Measurements from ENCODE around the gene DENND4B. TPM values are rescaled to one million over a fixed set of nuclear protein-coding genes. Genes with fewer than 3 reads are reported as not detected.

The DENND4B gene
- total and polyA plus RNA-seq, 10 of the 15 experiments (the other 5 are each of a cell fraction or from before 2014, with no cell fraction given), result 12.0 to 74.8 (median 22.7) TPM

GRCh38 chr1:153958111-153958960 lies 11.8 kb upstream of the DENND4B start, which contains the start of gene CRTC2:
TSS of gene CRTC2 (minus strand) at chr1:153958612. CDS start at chr1:153958497, 115 bp downstream.
- H2AFZ ChIP-seq (ENCODE audit: control insufficient read depth, low read depth, low read length), result peak within 1 kb of the TSS; percentile 44
- in situ Hi-C loops (cut with MboI) (no loop called here), intact Hi-C loops (cut with micrococcal nuclease; ENCODE audit: unreplicated experiment) (no loop called here)
- FAIRE-seq (peak; percentile 80), ATAC-seq (peak; percentile 86), DNase-seq (ENCODE audit: low read depth, low spot score) (peak; percentile 91)
- H3K79me2 ChIP-seq (ENCODE audit: control insufficient read depth, insufficient read depth, low read length), result peaks cover 73% of the 10 kb centered on the region
- H3K36me3 ChIP-seq (ENCODE audit: control insufficient read depth in 2 of 2, insufficient read depth in 2 of 2, low read length in 1 of 2), result peaks cover 17 to 27% of the 10 kb centered on the region in 2 experiments
- WGBS (ENCODE audit: insufficient coverage, insufficient replicate concordance, low lambda C conversion rate, missing lambda C conversion rate), result 2% methylated on average over 46 of the region's 75 CpGs
- H3K27ac ChIP-seq (ENCODE audit: control insufficient read depth, insufficient read depth), result peak within 1 kb of the TSS; percentile 93
- peaks cover 14% of the 10 kb centered on the region; the same call in 1 of the 2 replicates for H3K4me1 ChIP-seq (ENCODE audit: control insufficient read depth, insufficient read depth, low read length)
- POLR2A ChIA-PET, result interaction anchor here (0.6 to 5.5 kb wide), 13 partner anchors 8 to 842 kb away, joined by 3 to 38 read pairs (median 4); partner anchors contain the start of genes CREB3L4, DENND4B and JTB
- H3K4me3 ChIP-seq, result peak within 1 kb of the TSS; percentile 89
- RAD21 ChIA-PET (ENCODE audit: unreplicated experiment), result interaction anchor here (0.7 to 2.0 kb wide), 9 partner anchors 9 to 390 kb away, joined by 3 to 10 read pairs (median 4); partner anchors contain the start of genes CREB3L4, DENND4B and JTB
- peak within 1 kb of the TSS; percentile 96 for H3K4me2 ChIP-seq (ENCODE audit: control insufficient read depth, insufficient read depth)
- H4K20me1 ChIP-seq (ENCODE audit: control insufficient read depth, insufficient read depth), result peaks cover 12% of the 10 kb centered on the region; the same call in 1 of the 2 replicates
- SMC1A ChIA-PET (ENCODE audit: uncharacterized antibody, unreplicated experiment), result interaction anchor here (0.8 to 6.9 kb wide), 4 partner anchors 9 to 28 kb away, joined by 3 to 31 read pairs (median 6); partner anchors contain the start of genes CREB3L4 and RAB13
- CTCF ChIA-PET, result interaction anchor here (0.7 to 5.0 kb wide), 3 partner anchors 12 to 313 kb away, joined by 3 to 27 read pairs (median 3); partner anchors contain the start of gene DENND4B
- BruUV-seq (replicated peaks), result no TSS peak
- H3K9me3 ChIP-seq (replicated peaks; ENCODE audit: control insufficient read depth, insufficient read depth, low read length), result no peaks in the 10 kb centered on the region
- H3K27me3 ChIP-seq (replicated peaks in 1 of 2; ENCODE audit: control insufficient read depth in 2 of 2, insufficient read depth in 2 of 2, low read length in 1 of 2), result no peaks in the 10 kb centered on the region
- peak within 1 kb of the TSS; percentile 64 for H3K9ac ChIP-seq (ENCODE audit: control insufficient read depth, insufficient read depth, low read length)
- no peak for TF ChIP-seq JUNB (IDR thresholded peaks at IDR 0.05)
- peak; percentile 44; the same call in 1 of the 2 replicates for TF ChIP-seq PAX5 (IDR thresholded peaks at IDR 0.05; ENCODE audit: borderline replicate concordance, low read depth, low read length)
- TF ChIP-seq STAT1 (conservative IDR thresholded peaks at IDR 0.05), result 0 out of 2 replicates have a peak, but pooled peaks have one; percentile 44
- TF ChIP-seq CREM (IDR thresholded peaks at IDR 0.05; ENCODE audit: low read depth), result peak; percentile 96
- TF ChIP-seq BCL11A (IDR thresholded peaks at IDR 0.05; ENCODE audit: low read depth, low read length), result no peak
- no peak for TF ChIP-seq BMI1 (IDR thresholded peaks at IDR 0.05; ENCODE audit: borderline replicate concordance)
- no peak for TF ChIP-seq SPI1 (IDR thresholded peaks at IDR 0.05; ENCODE audit: borderline replicate concordance, insufficient read depth, low read depth, low read length)
- peak; percentile 92 for TF ChIP-seq SUZ12 (IDR thresholded peaks at IDR 0.05; ENCODE audit: unreplicated experiment)
- peak; percentile 78; the same call in 1 of the 2 replicates for TF ChIP-seq TBL1XR1 (IDR thresholded peaks at IDR 0.05; ENCODE audit: low read depth, low read length)
- TF ChIP-seq ATF2 (IDR thresholded peaks at IDR 0.05; ENCODE audit: low read length), result no peak
- TF ChIP-seq, protein P1, sequence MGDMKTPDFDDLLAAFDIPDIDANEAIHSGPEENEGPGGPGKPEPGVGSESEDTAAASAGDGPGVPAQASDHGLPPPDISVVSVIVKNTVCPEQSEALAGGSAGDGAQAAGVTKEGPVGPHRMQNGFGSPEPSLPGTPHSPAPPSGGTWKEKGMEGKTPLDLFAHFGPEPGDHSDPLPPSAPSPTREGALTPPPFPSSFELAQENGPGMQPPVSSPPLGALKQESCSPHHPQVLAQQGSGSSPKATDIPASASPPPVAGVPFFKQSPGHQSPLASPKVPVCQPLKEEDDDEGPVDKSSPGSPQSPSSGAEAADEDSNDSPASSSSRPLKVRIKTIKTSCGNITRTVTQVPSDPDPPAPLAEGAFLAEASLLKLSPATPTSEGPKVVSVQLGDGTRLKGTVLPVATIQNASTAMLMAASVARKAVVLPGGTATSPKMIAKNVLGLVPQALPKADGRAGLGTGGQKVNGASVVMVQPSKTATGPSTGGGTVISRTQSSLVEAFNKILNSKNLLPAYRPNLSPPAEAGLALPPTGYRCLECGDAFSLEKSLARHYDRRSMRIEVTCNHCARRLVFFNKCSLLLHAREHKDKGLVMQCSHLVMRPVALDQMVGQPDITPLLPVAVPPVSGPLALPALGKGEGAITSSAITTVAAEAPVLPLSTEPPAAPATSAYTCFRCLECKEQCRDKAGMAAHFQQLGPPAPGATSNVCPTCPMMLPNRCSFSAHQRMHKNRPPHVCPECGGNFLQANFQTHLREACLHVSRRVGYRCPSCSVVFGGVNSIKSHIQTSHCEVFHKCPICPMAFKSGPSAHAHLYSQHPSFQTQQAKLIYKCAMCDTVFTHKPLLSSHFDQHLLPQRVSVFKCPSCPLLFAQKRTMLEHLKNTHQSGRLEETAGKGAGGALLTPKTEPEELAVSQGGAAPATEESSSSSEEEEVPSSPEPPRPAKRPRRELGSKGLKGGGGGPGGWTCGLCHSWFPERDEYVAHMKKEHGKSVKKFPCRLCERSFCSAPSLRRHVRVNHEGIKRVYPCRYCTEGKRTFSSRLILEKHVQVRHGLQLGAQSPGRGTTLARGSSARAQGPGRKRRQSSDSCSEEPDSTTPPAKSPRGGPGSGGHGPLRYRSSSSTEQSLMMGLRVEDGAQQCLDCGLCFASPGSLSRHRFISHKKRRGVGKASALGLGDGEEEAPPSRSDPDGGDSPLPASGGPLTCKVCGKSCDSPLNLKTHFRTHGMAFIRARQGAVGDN (IDR thresholded peaks at IDR 0.05), result no peak
- no peak for TF ChIP-seq KLF5 (IDR thresholded peaks at IDR 0.05; ENCODE audit: partially characterized antibody)
- TF ChIP-seq TCF3 (IDR thresholded peaks at IDR 0.05; ENCODE audit: borderline replicate concordance, insufficient read depth, low read depth, low read length), result no peak
- TF ChIP-seq SUPT20H (IDR thresholded peaks at IDR 0.05; ENCODE audit: borderline replicate concordance, control insufficient read depth, low read depth, low read length), result no peak
- peak; percentile 73 for TF ChIP-seq RELA (IDR thresholded peaks at IDR 0.05; ENCODE audit: borderline replicate concordance, partially characterized antibody)
- TF ChIP-seq BHLHE40 (IDR thresholded peaks at IDR 0.05; ENCODE audit: borderline replicate concordance in 1 of 2, low read depth in 2 of 2, low read length in 1 of 2), result 0 out of 4 replicates have a peak, but pooled peaks of 1 of the 2 experiments have one; percentile 6

Data from GM12878 (cell line).